H9 (cell line): ENCODE results near the gene TFEB. TPM values are rescaled to one million over a fixed set of nuclear protein-coding genes. Genes with fewer than 3 reads are reported as not detected.
A peak's percentile ranks its signal among the peaks of the same experiment; 100 is the strongest.

Experiments
- DNase-seq: peaks from one replicate; pipeline ENCODE4 v3.0.0-alpha.2; 2017
- H2AFZ ChIP-seq: one replicate; pipeline ENCODE4 v1.6.1; 2013; ENCODE audit warnings: mild to moderate bottlenecking, low read length, control low read depth, moderate library complexity
- H2AK5ac ChIP-seq: 2 replicates; pipeline ENCODE4 v1.6.1; 2013; ENCODE audit warnings: low read length, control low read depth, mixed read lengths; ENCODE audit not compliant: insufficient read length
- H2BK120ac ChIP-seq: one replicate; pipeline ENCODE4 v1.6.1; 2013; ENCODE audit warnings: low read depth, mild to moderate bottlenecking, low read length, control low read depth, inconsistent platforms; ENCODE audit not compliant: poor library complexity, severe bottlenecking
- H2BK12ac ChIP-seq: 2 replicates; pipeline ENCODE4 v1.6.1; 2013; ENCODE audit warnings: low read length, control low read depth, mixed read lengths, low read depth; ENCODE audit not compliant: insufficient read length
- H2BK15ac ChIP-seq: 2 replicates; pipeline ENCODE4 v1.6.1; 2013; ENCODE audit warnings: low read depth, low read length, control low read depth
- H2BK20ac ChIP-seq: one replicate; pipeline ENCODE4 v1.6.1; 2013; ENCODE audit warnings: low read depth, mild to moderate bottlenecking, low read length, control low read depth, inconsistent platforms; ENCODE audit not compliant: poor library complexity, severe bottlenecking
- H2BK5ac ChIP-seq: 2 replicates; pipeline ENCODE4 v1.6.1; 2013; ENCODE audit warnings: low read length, control low read depth, mixed read lengths; ENCODE audit not compliant: insufficient read length
- H3K14ac ChIP-seq: 2 replicates; pipeline ENCODE4 v1.6.1; 2013; ENCODE audit warnings: low read length, control low read depth; ENCODE audit not compliant: insufficient read depth
- H3K18ac ChIP-seq: 2 replicates; pipeline ENCODE4 v1.6.1; 2013; ENCODE audit warnings: low read depth, mild to moderate bottlenecking, mixed read lengths, low read length, control low read depth; ENCODE audit not compliant: insufficient read length
- H3K23ac ChIP-seq: 2 replicates; pipeline ENCODE4 v1.6.1; 2013; ENCODE audit warnings: low read length, control low read depth, mixed read lengths, low read depth; ENCODE audit not compliant: insufficient read length
- H3K23me2 ChIP-seq: 2 replicates; pipeline ENCODE4 v1.6.1; 2013; ENCODE audit warnings: low read depth, mild to moderate bottlenecking, mixed read lengths, low read length, control low read depth; ENCODE audit not compliant: insufficient read length, poor library complexity, severe bottlenecking
- H3K27ac ChIP-seq: 2 replicates; pipeline ENCODE4 v1.5.1; 2013; ENCODE audit warnings: low read length, control low read depth, mixed read lengths, low read depth; ENCODE audit not compliant: insufficient read length
- H3K27me3 ChIP-seq: 2 replicates; pipeline ENCODE4 v1.6.1; 2013; ENCODE audit warnings: low read length, control low read depth, inconsistent platforms; ENCODE audit not compliant: insufficient read depth
- H3K4ac ChIP-seq: 2 replicates; pipeline ENCODE4 v1.6.1; 2013; ENCODE audit warnings: low read depth, mild to moderate bottlenecking, control low read depth, inconsistent platforms, low read length, moderate library complexity
- H3K4me1 ChIP-seq: 2 replicates; pipeline ENCODE4 v1.6.1; 2013; ENCODE audit warnings: low read length, control low read depth, inconsistent platforms; ENCODE audit not compliant: insufficient read depth
- H3K4me2 ChIP-seq: 2 replicates; pipeline ENCODE4 v1.6.1; 2013; ENCODE audit warnings: low read length, control low read depth, mixed read lengths; ENCODE audit not compliant: insufficient read length, insufficient read depth
- H3K56ac ChIP-seq: 2 replicates; pipeline ENCODE4 v1.6.1; 2013; ENCODE audit warnings: low read depth, mild to moderate bottlenecking, mixed read lengths, low read length, control low read depth; ENCODE audit not compliant: insufficient read length
- H3K79me1 ChIP-seq: 2 replicates; pipeline ENCODE4 v1.6.1; 2013; ENCODE audit warnings: low read depth, mild to moderate bottlenecking, moderate library complexity, low read length, control low read depth, inconsistent platforms; ENCODE audit not compliant: insufficient read depth, poor library complexity, severe bottlenecking
- H3K79me2 ChIP-seq: 2 replicates; pipeline ENCODE4 v1.6.1; 2013; ENCODE audit warnings: low read length, control low read depth, inconsistent platforms; ENCODE audit not compliant: insufficient read depth
- H3K9ac ChIP-seq: 2 replicates; pipeline ENCODE4 v1.6.1; 2013; ENCODE audit warnings: low read length, control low read depth, mixed read lengths; ENCODE audit not compliant: insufficient read length; ENCODE audit errors: extremely low read depth
- H3K9me3 ChIP-seq: one replicate; pipeline ENCODE4 v1.6.1; 2013; ENCODE audit warnings: low read depth, low read length, inconsistent platforms; ENCODE audit not compliant: control insufficient read depth
- H3T11ph ChIP-seq: one replicate; pipeline ENCODE4 v1.6.1; 2013; ENCODE audit warnings: mild to moderate bottlenecking, low read length, control low read depth, inconsistent platforms
- H4K20me1 ChIP-seq: one replicate; pipeline ENCODE4 v1.6.1; 2013; ENCODE audit not compliant: control insufficient read depth, insufficient read length, insufficient read depth
- H4K5ac ChIP-seq: 2 replicates; pipeline ENCODE4 v1.6.1; 2013; ENCODE audit warnings: low read depth, mild to moderate bottlenecking, mixed read lengths, low read length, control low read depth; ENCODE audit not compliant: insufficient read length
- H4K8ac ChIP-seq: replicated peaks from 2 replicates; pipeline ENCODE4 v1.6.1; 2013; ENCODE audit warnings: low read length, control low read depth, mixed read lengths, low read depth; ENCODE audit not compliant: insufficient read length
- H4K91ac ChIP-seq: 2 replicates; pipeline ENCODE4 v1.6.1; 2013; ENCODE audit warnings: low read depth, mild to moderate bottlenecking, moderate library complexity, mixed read lengths, low read length, control low read depth; ENCODE audit not compliant: insufficient read length
- H3K27ac Mint-ChIP-seq, 3 experiments: 2 replicates in 2 of 3; 3 replicates in 1 of 3; pipeline ENCODE4 v1.8.0; 2020 to 2021; ENCODE audit warnings: mixed read lengths in 3 of 3, mild to moderate bottlenecking in 1 of 3, moderate library complexity in 1 of 3
- H3K27me3 Mint-ChIP-seq: 2 replicates; pipeline ENCODE4 v1.8.0; 2021; ENCODE audit warnings: low read depth, mild to moderate bottlenecking, moderate library complexity, mixed read lengths
- H3K36me3 Mint-ChIP-seq, 3 experiments: 2 replicates in 2 of 3; 3 replicates in 1 of 3; pipeline ENCODE4 v1.8.0; 2020 to 2021; ENCODE audit warnings: low read depth in 3 of 3, mixed read lengths in 3 of 3; ENCODE audit not compliant: insufficient read depth in 1 of 3
- H3K4me1 Mint-ChIP-seq, 2 experiments: 2 replicates each; pipeline ENCODE4 v1.8.0; 2020; ENCODE audit warnings: mixed read lengths in 2 of 2
- H3K4me3 Mint-ChIP-seq, 2 experiments: 2 replicates in 1 of 2; 3 replicates in 1 of 2; pipeline ENCODE4 v1.8.0; 2020 to 2021; ENCODE audit warnings: mild to moderate bottlenecking in 2 of 2, mixed read lengths in 2 of 2, moderate library complexity in 1 of 2
- H3K9me3 Mint-ChIP-seq, 2 experiments: 2 replicates in 1 of 2; 3 replicates in 1 of 2; pipeline ENCODE4 v1.8.0; 2020; ENCODE audit warnings: mild to moderate bottlenecking in 2 of 2, mixed read lengths in 2 of 2, moderate library complexity in 1 of 2
- CTCF ChIP-seq: fragments of 200-600 bp; sonication (generic); conservative IDR thresholded peaks from 3 replicates; pipeline ENCODE4 v1.8.0; 2021; ENCODE audit warnings: antibody characterized with exemption, mild to moderate bottlenecking
- WGBS: extraction: QIAGEN DNeasy Blood & Tissue Kit; methylation state at CpG from one replicate; pipeline ENCODE4 v1.1.7; 2013; ENCODE audit warnings: missing lambda C conversion rate, low lambda C conversion rate, mixed read lengths; ENCODE audit not compliant: insufficient read length; ENCODE audit errors: extremely low coverage; 5-methylcytosine and 5-hydroxymethylcytosine counted together
- total RNA-seq: library from RNA; stranded (reverse); gene quantifications from 2 replicates; pipeline ENCODE4 v1.2.1, GENCODE V29; 2021

The TFEB gene
- total RNA-seq, 1 experiment from 2014 or later, result 1.2 TPM

- H3K18ac ChIP-seq, result no peak overlapping the region
- H3K56ac ChIP-seq, result no peak overlapping the region
- H3K9me3 ChIP-seq, result no peaks in the 10 kb centered on the region
- no peak for TF ChIP-seq CTCF
- no CpG with 5 or more reads among the region's 21 CpGs for WGBS
- H4K20me1 ChIP-seq, result no peaks in the 10 kb centered on the region
- no peak overlapping the region for H4K8ac ChIP-seq
- H3K4me1 ChIP-seq, result no peaks in the 10 kb centered on the region
- Mint-ChIP-seq H3K36me3 (no peaks in the 10 kb centered on the region), H3K4me1 (peaks cover 16 to 18% of the 10 kb centered on the region in 2 experiments), H3K27me3 (peaks cover 6% of the 10 kb centered on the region), H3K9me3 (no peaks in the 10 kb centered on the region), H3K27ac (peak overlapping the region in 2 of 3 experiments; percentile 82 to 93; a peak in 3 of 7 replicates), H3K4me3 (no peak overlapping the region)
- no peak overlapping the region for H3K4me2 ChIP-seq
- H4K91ac ChIP-seq, result no peak overlapping the region
- no peak overlapping the region for H3K23ac ChIP-seq
- H4K5ac ChIP-seq, result no peak overlapping the region
- no peak overlapping the region for H3K14ac ChIP-seq
- no peak overlapping the region for H3K27ac ChIP-seq
- H3K79me2 ChIP-seq, result no peaks in the 10 kb centered on the region
- no peaks in the 10 kb centered on the region for H3K23me2 ChIP-seq
- H2BK20ac ChIP-seq, result no peak overlapping the region
- peak; percentile 53 for DNase-seq
- H2AFZ ChIP-seq, result no peak overlapping the region
- no peak overlapping the region for H2BK12ac ChIP-seq
- H2BK15ac ChIP-seq, result no peak overlapping the region
- no peak overlapping the region for H2AK5ac ChIP-seq
- no peaks in the 10 kb centered on the region for H3K27me3 ChIP-seq
- H3K9ac ChIP-seq, result no peak overlapping the region
- no peak overlapping the region for H3T11ph ChIP-seq
- no peaks in the 10 kb centered on the region for H3K79me1 ChIP-seq
- H2BK5ac ChIP-seq, result no peak overlapping the region
- H2BK120ac ChIP-seq, result no peak overlapping the region
- no peak overlapping the region for H3K4ac ChIP-seq
These were observed 11.7 kb downstream of the TFEB start for GRCh38 chr6:41723530-41724227.
